DOHH2 (cell line): ENCODE data around the gene CFAP69.

Experiments used
- CTCF ChIP-seq: fragments of 200-600 bp; sonication (generic); IDR thresholded peaks from one replicate; pipeline ENCODE4 v1.5.1; 2014; ENCODE audit warnings: antibody characterized with exemption, mild to moderate bottlenecking, low read depth, low read length; ENCODE audit not compliant: poor library complexity, severe bottlenecking
- EZH2phosphoT487 ChIP-seq: fragments of 200-600 bp; sonication (generic); IDR thresholded peaks from 2 replicates; pipeline ENCODE4 v1.6.1; 2017; ENCODE audit warnings: borderline replicate concordance, mild to moderate bottlenecking, antibody characterized with exemption, low read length, moderate library complexity, mixed read lengths

- TF ChIP-seq CTCF: no peak
- no peak for TF ChIP-seq EZH2phosphoT487
These were observed 89.3 kb downstream of the CFAP69 start for GRCh38 chr7:90334193-90334843.
